HFF-Myc (cell line): Measurements from ENCODE around the gene GLCE.

Experiments used
- DNase-seq: peaks from one replicate; pipeline ENCODE4 v3.0.0-alpha.2; 2011; ENCODE audit warnings: low read depth; ENCODE audit errors: extremely low read depth
- H3K4me3 ChIP-seq: replicated peaks from 2 replicates; pipeline ENCODE4 v1.5.1; 2011; ENCODE audit warnings: low read depth, mild to moderate bottlenecking, control low read depth, low read length
- TF ChIP-seq, protein P1 (sequence below): IDR thresholded peaks from 2 replicates; pipeline ENCODE4 v1.5.1; 2012; ENCODE audit warnings: mild to moderate bottlenecking, low read depth, low read length, control low read depth; ENCODE audit errors: missing control alignments

The GLCE gene

DNA sequence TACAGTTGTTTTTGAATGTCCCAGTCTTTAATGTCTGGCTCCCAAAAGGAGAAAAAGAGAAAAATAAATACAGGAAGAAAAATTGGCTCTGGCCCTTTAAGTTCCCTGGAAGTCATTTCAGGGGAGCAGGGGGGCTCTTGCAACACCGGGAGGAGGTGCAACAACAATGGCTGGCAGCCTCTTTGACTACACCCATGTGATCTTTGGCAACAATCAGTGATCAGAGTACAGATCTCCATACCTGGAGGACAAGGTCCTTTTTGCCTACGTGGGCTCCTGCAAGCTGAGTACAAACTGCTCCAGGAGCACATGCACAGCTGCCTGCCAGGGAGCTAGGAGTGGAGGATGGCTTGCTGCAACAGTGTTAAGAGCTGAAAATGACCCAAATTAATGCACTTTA, 63.9 kb downstream of the GLCE start:
- H3K4me3 ChIP-seq: no peak overlapping the region
- no peak for DNase-seq
- TF ChIP-seq, protein P1, sequence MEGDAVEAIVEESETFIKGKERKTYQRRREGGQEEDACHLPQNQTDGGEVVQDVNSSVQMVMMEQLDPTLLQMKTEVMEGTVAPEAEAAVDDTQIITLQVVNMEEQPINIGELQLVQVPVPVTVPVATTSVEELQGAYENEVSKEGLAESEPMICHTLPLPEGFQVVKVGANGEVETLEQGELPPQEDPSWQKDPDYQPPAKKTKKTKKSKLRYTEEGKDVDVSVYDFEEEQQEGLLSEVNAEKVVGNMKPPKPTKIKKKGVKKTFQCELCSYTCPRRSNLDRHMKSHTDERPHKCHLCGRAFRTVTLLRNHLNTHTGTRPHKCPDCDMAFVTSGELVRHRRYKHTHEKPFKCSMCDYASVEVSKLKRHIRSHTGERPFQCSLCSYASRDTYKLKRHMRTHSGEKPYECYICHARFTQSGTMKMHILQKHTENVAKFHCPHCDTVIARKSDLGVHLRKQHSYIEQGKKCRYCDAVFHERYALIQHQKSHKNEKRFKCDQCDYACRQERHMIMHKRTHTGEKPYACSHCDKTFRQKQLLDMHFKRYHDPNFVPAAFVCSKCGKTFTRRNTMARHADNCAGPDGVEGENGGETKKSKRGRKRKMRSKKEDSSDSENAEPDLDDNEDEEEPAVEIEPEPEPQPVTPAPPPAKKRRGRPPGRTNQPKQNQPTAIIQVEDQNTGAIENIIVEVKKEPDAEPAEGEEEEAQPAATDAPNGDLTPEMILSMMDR: no peak

DNA sequence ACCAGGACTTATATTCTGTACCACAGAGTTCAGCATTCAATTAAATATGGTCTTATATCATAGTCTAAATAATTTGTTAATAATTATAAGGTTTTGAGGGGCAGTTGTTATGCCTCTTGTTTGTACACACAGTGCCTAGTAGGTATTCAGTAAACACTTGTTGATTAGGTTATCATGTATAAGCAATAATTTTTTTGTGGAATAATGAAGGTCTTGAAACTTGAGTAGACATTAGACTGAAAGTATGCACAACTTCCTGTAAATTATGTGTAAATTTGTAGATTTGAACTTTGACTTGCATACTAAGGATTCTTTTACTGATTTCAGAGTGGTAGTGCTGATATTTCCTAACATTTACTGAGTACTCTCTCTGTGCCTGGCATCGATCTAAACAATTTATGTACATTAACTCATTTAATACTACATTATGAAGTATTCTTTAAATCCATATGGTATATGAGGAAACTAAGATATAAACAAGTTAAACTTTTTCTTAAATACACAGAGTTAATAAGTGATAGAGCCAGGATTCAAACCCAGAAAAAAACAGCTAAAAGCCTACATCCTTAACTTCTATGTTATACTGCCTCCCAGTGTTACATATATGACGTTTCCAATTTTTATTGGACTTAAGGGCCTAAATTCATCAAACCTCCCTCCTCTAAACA, 65.1 kb downstream of the GLCE start:
- peak; percentile 6 for DNase-seq
- TF ChIP-seq, protein P1: no peak
- no peak overlapping the region for H3K4me3 ChIP-seq

DNA sequence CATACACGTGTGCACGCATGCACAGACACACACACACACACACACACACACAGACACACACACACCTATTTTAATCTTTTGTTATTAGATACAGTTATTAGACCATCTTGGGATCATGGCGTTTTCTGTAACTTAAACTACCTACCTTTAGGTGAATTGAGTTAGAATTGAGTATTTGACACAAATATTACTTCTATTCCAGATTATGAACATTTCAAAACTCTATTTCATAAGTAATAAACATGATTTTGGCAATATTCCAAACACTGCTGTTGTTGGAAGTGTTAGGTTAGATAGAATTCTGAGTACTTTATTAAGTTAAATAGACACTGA, 65.6 kb downstream of the GLCE start:
- TF ChIP-seq, protein P1: no peak
- DNase-seq: no peak
- H3K4me3 ChIP-seq: no peak overlapping the region

DNA sequence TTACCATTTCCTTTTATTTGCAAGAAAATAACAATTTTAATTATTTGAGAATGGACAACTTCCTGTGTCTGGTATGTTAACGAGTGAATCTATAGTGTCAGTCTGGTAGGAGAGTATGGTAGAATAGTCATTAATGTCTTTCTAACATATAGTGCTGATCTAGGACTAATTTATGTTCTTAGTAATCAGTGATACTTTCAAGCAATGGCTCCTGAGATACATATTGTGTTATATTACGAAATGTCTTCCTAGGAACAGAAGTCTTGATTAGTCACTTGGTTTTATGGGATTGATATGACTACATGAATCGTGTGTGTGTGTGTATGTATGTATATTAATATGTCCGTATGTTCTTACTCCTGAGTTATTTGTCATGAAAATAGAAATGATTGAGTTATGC, 71.7 kb downstream of the GLCE start:
- TF ChIP-seq, protein P1: no peak
- no peak overlapping the region for H3K4me3 ChIP-seq
- no peak for DNase-seq

DNA sequence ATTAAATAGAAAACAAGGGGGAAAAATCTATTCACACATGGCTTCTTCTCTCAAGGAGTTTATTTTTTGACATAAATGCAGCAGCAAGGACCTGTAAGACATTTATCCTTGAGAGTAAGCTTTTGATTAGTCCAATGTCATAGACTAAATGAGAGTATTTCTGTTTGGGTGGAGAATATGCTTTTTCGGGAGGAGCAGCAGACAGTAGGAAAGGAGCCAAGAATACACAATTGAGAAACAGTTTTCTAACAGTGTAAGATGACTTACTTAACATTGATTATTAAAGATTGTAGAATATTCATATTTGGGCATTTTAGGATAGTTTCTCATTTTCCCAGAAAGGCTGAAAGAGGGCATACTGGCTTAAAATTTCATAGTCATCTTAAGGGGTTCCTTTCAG, 72.3 kb downstream of the GLCE start:
- TF ChIP-seq, protein P1: no peak
- no peak for DNase-seq
- no peak overlapping the region for H3K4me3 ChIP-seq

DNA sequence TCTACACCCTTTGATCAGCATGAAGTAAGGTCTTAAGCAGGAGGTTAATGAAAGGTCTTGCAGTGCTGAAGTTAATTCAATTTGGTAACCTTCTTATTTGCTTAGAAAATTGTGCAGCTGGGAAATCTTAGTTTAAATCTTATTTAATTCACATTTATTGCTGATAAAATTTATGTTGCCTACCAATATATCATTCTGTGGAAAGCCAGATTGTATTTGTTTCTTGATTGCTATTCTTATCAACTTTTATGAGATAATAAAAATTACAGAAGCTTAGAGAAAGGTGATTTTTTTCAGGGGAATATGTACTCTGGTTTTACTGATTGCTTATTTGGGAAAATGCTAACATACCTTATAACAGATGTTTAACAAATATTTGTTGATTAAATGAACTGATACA, 74.2 kb downstream of the GLCE start:
- no peak overlapping the region for H3K4me3 ChIP-seq
- TF ChIP-seq, protein P1: no peak
- no peak for DNase-seq

DNA sequence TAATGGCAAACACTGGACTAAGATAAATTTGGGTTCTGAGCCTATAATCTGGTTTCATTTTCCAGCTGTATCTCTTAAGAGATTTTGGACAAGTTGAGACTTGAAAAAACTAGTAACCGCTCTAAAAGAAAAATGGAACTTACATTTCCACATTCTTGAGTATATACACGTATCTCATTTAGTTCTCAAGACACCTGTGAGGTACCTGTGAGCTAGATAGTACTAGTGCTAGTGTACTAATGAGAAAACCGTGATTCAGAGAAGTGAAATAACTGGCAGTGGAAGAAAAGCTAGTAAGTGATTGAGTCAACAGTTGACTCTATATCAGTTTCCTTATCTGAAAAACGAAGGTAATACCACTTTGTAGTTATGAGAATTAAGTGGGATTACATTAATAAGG, 76.1 kb downstream of the GLCE start:
- TF ChIP-seq, protein P1: no peak
- no peak for DNase-seq

More for the DNA sequence above, 76.1 kb downstream of the GLCE start:
- no peak overlapping the region for H3K4me3 ChIP-seq
